GM21515 (cell line): ENCODE measurements around the gene CDY1.
"Not testable (repeated sequence)": the region's sequence is repeated elsewhere in the genome, so short reads cannot be mapped to it uniquely, and the experiment has no call there.

Experiments used
- ATAC-seq: cut with Tn5 transposase; IDR thresholded peaks from one replicate; pipeline ENCODE4 v1.9.1; 2021; ENCODE audit not compliant: unreplicated experiment

Gene CDY1, protein sequence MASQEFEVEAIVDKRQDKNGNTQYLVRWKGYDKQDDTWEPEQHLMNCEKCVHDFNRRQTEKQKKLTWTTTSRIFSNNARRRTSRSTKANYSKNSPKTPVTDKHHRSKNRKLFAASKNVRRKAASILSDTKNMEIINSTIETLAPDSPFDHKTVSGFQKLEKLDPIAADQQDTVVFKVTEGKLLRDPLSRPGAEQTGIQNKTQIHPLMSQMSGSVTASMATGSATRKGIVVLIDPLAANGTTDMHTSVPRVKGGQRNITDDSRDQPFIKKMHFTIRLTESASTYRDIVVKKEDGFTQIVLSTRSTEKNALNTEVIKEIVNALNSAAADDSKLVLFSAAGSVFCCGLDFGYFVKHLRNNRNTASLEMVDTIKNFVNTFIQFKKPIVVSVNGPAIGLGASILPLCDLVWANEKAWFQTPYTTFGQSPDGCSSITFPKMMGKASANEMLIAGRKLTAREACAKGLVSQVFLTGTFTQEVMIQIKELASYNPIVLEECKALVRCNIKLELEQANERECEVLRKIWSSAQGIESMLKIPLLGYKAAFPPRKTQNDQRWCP

DNA sequence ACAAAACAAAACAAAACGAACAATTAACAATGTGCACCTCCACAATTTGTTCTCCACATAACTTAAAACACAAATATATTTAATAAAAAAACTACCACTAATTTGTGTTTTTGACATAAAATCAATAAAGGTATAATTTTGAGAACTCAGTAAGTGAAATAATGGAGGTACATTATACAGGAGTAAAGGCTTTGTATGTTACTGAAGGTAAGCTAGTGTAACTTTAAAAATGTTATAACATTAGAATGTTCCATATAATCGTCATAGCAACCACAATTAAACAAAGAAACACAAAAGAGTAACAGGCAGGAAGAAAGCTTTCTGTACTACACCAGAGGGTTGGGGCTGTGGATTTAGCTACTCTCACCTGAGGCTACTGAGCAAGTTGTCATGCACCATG, at the start of gene CDY1:
CDY1 (plus strand) TSS at position 301 of the 400 bp plus-strand sequence. CDS start 326 bp downstream, outside the sequence.
- ATAC-seq = not testable (repeated sequence)

DNA sequence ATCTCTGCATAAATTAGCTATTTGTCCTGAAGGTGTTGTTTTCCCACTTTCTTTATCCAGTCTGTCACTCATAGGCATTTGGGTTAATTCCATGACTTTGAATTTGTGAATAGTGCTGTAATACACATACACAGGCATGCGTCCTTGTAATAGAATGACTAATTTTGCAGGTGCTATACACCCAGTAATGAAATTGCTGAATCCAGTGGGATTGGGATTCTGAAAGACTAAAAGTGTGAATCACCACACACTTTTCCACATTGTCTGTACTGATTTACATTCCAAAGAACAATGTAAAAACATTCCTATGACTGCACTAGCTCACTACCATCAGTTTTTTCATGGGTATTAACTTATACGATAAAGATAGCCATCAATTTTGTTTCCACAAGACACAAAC, 28.6 kb upstream of the CDY1 start:
- ATAC-seq = not testable (repeated sequence)

DNA sequence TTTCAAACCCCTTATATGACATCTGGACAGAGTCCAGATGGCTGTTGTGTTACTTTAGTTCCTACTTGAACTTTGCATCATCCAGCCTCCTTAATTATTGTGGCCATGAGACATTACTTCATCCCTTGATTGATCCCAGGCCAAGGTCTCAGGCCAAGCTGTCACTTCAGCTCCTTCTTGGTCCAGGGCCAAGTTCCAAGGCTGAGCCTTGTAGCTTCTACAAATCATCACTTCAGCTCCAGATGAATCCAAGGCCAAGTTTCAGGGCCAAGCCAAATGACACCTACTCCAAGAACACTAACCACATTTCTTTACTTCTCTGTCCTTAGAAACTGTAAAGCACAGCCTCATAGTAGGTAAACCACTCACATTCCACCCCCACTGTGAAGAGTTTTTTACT, 1.7 kb upstream of the CDY1 start:
- not testable (repeated sequence) for ATAC-seq

DNA sequence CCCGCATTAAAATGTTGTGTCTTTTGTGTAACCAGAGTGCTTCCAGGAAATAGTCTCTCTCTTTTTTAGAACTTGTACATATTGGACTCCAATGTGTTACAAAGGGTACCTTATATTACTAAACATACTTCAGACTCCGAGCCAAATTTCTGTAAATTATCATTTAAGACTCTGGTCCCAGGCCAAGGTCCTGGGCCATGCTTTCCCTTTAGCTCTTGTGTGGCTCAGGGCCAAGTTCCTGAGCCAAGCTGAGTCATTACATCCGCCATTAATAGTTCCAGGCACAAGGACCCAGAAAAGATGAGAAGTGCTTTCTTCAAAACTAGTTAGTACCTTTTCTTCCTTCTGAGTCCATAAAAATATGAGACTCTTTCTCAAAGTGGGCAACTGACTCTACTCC, 4.6 kb downstream of the CDY1 start:
- ATAC-seq = not testable (repeated sequence)

DNA sequence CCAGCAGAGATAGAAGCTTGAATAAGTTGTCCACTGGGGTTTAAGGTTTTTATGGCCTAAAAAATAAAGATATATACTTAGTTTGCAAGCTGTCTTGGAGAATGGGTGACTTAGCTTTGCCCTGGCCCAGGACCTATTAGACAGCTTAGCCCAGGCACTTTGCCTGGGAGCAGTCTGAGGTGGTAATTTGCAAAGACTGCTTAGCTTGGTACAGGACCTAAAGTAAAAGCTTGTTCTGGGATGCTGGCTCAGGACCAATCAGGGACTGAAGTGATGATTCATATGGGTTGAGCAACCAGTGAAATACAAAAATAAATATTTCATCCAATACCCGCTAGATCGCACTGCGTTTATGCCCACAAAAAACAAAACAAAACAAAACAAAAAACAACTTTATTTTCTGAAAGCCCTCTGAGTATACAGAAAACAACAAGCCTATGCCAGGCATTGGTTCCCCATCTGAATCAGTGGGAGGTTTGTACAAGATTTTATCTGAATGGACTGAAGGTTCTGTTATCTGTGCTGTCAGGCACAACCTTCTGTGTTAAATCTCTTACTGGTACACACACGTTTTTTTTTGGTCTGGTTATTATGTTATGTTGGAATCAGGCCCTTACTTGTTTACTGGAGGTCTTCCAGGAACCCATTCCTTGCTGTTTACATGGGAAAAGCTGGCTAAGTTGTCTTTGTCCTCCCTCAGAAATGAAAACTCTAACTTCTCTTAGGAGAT, 8.6 kb downstream of the CDY1 start:
- ATAC-seq = not testable (repeated sequence)

DNA sequence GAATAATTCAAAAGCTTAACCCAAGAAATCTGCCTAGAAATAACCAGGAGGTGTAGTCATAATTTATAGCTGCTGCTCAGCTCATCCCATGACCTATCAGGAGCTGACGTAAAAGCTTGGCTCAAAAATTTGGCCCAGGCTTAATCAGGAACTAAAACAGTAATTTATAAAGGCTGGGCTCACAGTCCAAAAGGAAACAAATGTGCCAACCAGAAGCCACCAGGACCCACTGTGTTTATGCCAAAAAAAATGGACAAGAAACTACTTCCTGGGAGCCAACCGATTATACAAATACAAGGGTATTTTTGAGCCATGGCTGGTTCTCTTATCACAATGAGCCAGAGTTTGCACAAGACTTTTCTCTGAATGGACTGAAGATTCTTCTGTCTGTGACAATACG, 17.9 kb downstream of the CDY1 start:
- ATAC-seq = not testable (repeated sequence)

DNA sequence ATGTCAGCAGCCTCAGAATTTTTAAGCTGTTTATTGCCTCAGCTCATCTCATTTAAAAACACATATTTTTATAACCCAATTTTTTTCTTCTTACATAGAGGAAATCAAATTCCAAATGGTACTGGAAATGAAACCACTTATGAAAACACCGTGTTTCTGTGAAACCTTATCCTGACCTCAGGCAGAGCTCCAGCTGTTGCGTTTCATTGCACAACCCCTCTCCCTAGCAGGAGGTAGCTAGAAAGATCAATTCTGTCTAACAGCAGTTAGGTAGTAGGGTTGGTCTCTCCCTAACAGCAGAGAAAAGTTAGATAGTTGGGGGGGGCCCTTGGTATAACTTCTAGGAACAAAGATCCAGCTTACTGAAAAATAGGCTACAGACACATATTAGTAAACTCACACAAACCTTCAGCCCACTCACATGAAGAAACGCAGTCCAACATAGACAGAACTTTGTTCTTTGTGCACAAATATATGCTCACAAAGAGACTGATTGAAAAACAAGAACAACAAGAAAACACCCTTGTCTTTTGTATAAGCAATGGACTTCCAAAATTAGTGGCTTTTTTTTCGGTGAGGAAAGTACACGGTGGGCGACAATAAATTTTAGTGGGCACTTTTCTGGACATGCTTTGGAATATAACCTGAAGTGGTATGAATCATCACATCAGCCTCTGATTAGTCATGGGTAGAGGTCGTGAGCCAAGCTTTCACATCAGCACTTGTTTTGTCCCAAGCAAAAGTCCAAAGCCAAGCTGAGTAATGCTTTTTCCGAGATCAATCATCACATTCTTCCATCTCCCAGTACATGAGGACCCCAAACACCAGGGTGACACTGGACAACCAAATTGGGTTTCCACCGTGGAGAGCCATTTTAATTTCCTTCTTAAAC, 21.4 kb downstream of the CDY1 start:
- not testable (repeated sequence) for ATAC-seq
